Naive B cell (primary cell): Measurements from ENCODE around the gene MZF1. TPM values are rescaled to one million over a fixed set of nuclear protein-coding genes. Genes with fewer than 3 reads are reported as not detected.

Experiments used
- ATAC-seq, 2 donors: fragments of 150-1000 bp; cut with Tn5 transposase; 2 replicates each; pipeline ENCODE4 v1.10.0; 2021; ENCODE audit warnings: low read depth in 2 of 2, mild to moderate bottlenecking in 2 of 2, moderate library complexity in 2 of 2
- DNase-seq: peaks from one replicate; pipeline ENCODE4 v3.0.0; 2022
- H3K27ac Mint-ChIP-seq, 6 donors: one replicate each; pipeline ENCODE4 v1.8.0; 2020 to 2022; ENCODE audit warnings: mild to moderate bottlenecking in 6 of 6, mixed read lengths in 6 of 6, moderate library complexity in 5 of 6, inconsistent platforms in 2 of 6
- H3K27me3 Mint-ChIP-seq, 3 donors: one replicate each; pipeline ENCODE4 v1.8.0; 2021 to 2022; ENCODE audit warnings: mixed read lengths in 3 of 3, mild to moderate bottlenecking in 1 of 3
- H3K36me3 Mint-ChIP-seq, 2 donors: one replicate each; pipeline ENCODE4 v1.8.0; 2020 to 2022; ENCODE audit warnings: mixed read lengths in 2 of 2, inconsistent platforms in 1 of 2, mild to moderate bottlenecking in 1 of 2
- H3K4me1 Mint-ChIP-seq, 3 donors: one replicate each; pipeline ENCODE4 v1.8.0; 2020 to 2022; ENCODE audit warnings: mixed read lengths in 3 of 3, inconsistent platforms in 1 of 3, mild to moderate bottlenecking in 1 of 3, moderate library complexity in 1 of 3
- H3K4me3 Mint-ChIP-seq, 8 donors: one replicate each; pipeline ENCODE4 v1.8.0; 2020 to 2022; ENCODE audit warnings: mild to moderate bottlenecking in 8 of 8, mixed read lengths in 8 of 8, moderate library complexity in 8 of 8, inconsistent platforms in 2 of 8
- H3K9me3 Mint-ChIP-seq, 7 donors: one replicate each; pipeline ENCODE4 v1.8.0; 2020 to 2022; ENCODE audit warnings: mixed read lengths in 7 of 7, mild to moderate bottlenecking in 5 of 7, inconsistent platforms in 2 of 7, moderate library complexity in 1 of 7
- polyA plus RNA-seq, 6 donors: library from polyadenylated mRNA; unstranded; fragments of 300-500 nt; fragmentation: Illumina TruSeq; gene quantifications; one replicate each; pipeline ENCODE4 v1.2.3, GENCODE V29; 2021; ENCODE audit warnings: low read depth in 6 of 6

MZF1 gene
- polyA plus RNA-seq, 6 donors from 2014 or later, result 6.6 to 14.8 (median 9.3) TPM

GRCh38 chr19:58563034-58563573 is 10.0 kb downstream of the MZF1 start:
- peaks cover 32 to 52% (median 48%) of the 10 kb centered on the region in 3 donors for H3K4me1 Mint-ChIP-seq
- H3K9me3 Mint-ChIP-seq, result no peaks in the 10 kb centered on the region
- DNase-seq (peak; percentile 61), ATAC-seq (peak; percentile 15 to 16)
- peaks cover 0 to under 1% of the 10 kb centered on the region in 2 donors for H3K36me3 Mint-ChIP-seq
- H3K27ac Mint-ChIP-seq, result peak overlapping the region in 4 of 6 donors; percentile 45 to 92 (median 76)
- peak overlapping the region; percentile 80 to 97 (median 88) for H3K4me3 Mint-ChIP-seq
- no peaks in the 10 kb centered on the region for H3K27me3 Mint-ChIP-seq

- no peaks in the 10 kb centered on the region for H3K9me3 Mint-ChIP-seq
- H3K27me3 Mint-ChIP-seq, result no peaks in the 10 kb centered on the region
- peak overlapping the region in 4 of 6 donors; percentile 45 to 92 (median 76) for H3K27ac Mint-ChIP-seq
- ATAC-seq (no peak), DNase-seq (no peak)
- H3K4me3 Mint-ChIP-seq, result peak overlapping the region; percentile 80 to 99 (median 88)
- peaks cover 40 to 59% (median 53%) of the 10 kb centered on the region in 3 donors for H3K4me1 Mint-ChIP-seq
- no peaks in the 10 kb centered on the region for H3K36me3 Mint-ChIP-seq
Measured at GRCh38 chr19:58562122-58563033, 10.8 kb downstream of the MZF1 start.

- no peaks in the 10 kb centered on the region for H3K27me3 Mint-ChIP-seq
- ATAC-seq (no peak), DNase-seq (no peak)
- peak overlapping the region in 3 of 6 donors; percentile 54 to 73 (median 56) for H3K27ac Mint-ChIP-seq
- H3K9me3 Mint-ChIP-seq, result no peaks in the 10 kb centered on the region
- H3K36me3 Mint-ChIP-seq, result peaks cover 0 to 2% of the 10 kb centered on the region in 2 donors
- peaks cover 48 to 68% (median 60%) of the 10 kb centered on the region in 3 donors for H3K4me1 Mint-ChIP-seq
- peak overlapping the region; percentile 31 to 99 (median 86) for H3K4me3 Mint-ChIP-seq
Measured at GRCh38 chr19:58561373-58562121, 11.6 kb downstream of the MZF1 start.

GRCh38 chr19:58560921-58561320 is 12.2 kb downstream of the MZF1 start:
- DNase-seq (no peak), ATAC-seq (no peak)
- H3K9me3 Mint-ChIP-seq, result no peaks in the 10 kb centered on the region
- peak overlapping the region in 7 of 8 donors; percentile 79 to 99 (median 97) for H3K4me3 Mint-ChIP-seq
- peaks cover 54 to 74% (median 62%) of the 10 kb centered on the region in 3 donors for H3K4me1 Mint-ChIP-seq
- peak overlapping the region in 3 of 6 donors; percentile 66 to 98 (median 73) for H3K27ac Mint-ChIP-seq
- H3K36me3 Mint-ChIP-seq, result peaks cover 0 to 8% of the 10 kb centered on the region in 2 donors
- no peaks in the 10 kb centered on the region for H3K27me3 Mint-ChIP-seq

- Mint-ChIP-seq H3K4me1 (peaks cover 56 to 78% (median 68%) of the 10 kb centered on the region in 3 donors), H3K27me3 (no peaks in the 10 kb centered on the region), H3K4me3 (peak overlapping the region; percentile 93 to 99 (median 98)), H3K36me3 (peaks cover 0 to 8% of the 10 kb centered on the region in 2 donors), H3K27ac (peak overlapping the region; percentile 44 to 99 (median 85)), H3K9me3 (no peaks in the 10 kb centered on the region)
- ATAC-seq (no peak), DNase-seq (no peak)
Measured at GRCh38 chr19:58560007-58560887, 12.9 kb downstream of the MZF1 start.

- Mint-ChIP-seq H3K4me1 (peaks cover 59 to 86% (median 76%) of the 10 kb centered on the region in 3 donors), H3K4me3 (peak overlapping the region; percentile 93 to 99 (median 98)), H3K9me3 (no peaks in the 10 kb centered on the region), H3K27me3 (no peaks in the 10 kb centered on the region), H3K27ac (peak overlapping the region; percentile 96 to 99 (median 98)), H3K36me3 (peaks cover 0 to 8% of the 10 kb centered on the region in 2 donors)
- DNase-seq (no peak), ATAC-seq (no peak)
Measured at GRCh38 chr19:58559275-58560006, 13.7 kb downstream of the MZF1 start.

- peaks cover 0 to 12% of the 10 kb centered on the region in 2 donors for H3K36me3 Mint-ChIP-seq
- peak overlapping the region; percentile 93 to 99 (median 98) for H3K4me3 Mint-ChIP-seq
- peak overlapping the region; percentile 96 to 99 (median 98) for H3K27ac Mint-ChIP-seq
- no peaks in the 10 kb centered on the region for H3K27me3 Mint-ChIP-seq
- DNase-seq (peak; percentile 99), ATAC-seq (peak; percentile 59 to 62)
- peaks cover 61 to 90% (median 79%) of the 10 kb centered on the region in 3 donors for H3K4me1 Mint-ChIP-seq
- no peaks in the 10 kb centered on the region for H3K9me3 Mint-ChIP-seq
Measured at GRCh38 chr19:58558623-58559274, 14.4 kb downstream of the MZF1 start.

GRCh38 chr19:58558066-58558622 is 15.0 kb downstream of the MZF1 start, which contains the start of gene UBE2M:
Gene UBE2M (minus strand): TSS chr19:58558611. CDS start chr19:58558381, 230 bp downstream.
- DNase-seq (no peak), ATAC-seq (peak; percentile 4 to 9)
- Mint-ChIP-seq H3K4me3 (peak within 1 kb of the TSS; percentile 93 to 99 (median 98)), H3K9me3 (no peaks in the 10 kb centered on the region), H3K27ac (peak within 1 kb of the TSS; percentile 98 to 100 (median 99)), H3K36me3 (peaks cover 0 to 18% of the 10 kb centered on the region in 2 donors), H3K4me1 (peaks cover 59 to 89% (median 76%) of the 10 kb centered on the region in 3 donors), H3K27me3 (no peaks in the 10 kb centered on the region)

- ATAC-seq, result no peak
- peaks cover 58 to 88% (median 80%) of the 10 kb centered on the region in 3 donors for H3K4me1 Mint-ChIP-seq
- H3K27ac Mint-ChIP-seq, result peak overlapping the region; percentile 90 to 100 (median 98)
- H3K36me3 Mint-ChIP-seq, result peaks cover 0 to 25% of the 10 kb centered on the region in 2 donors
- no peak for DNase-seq
- H3K9me3 Mint-ChIP-seq, result no peaks in the 10 kb centered on the region
- H3K4me3 Mint-ChIP-seq, result peak overlapping the region; percentile 90 to 99 (median 96)
- no peaks in the 10 kb centered on the region for H3K27me3 Mint-ChIP-seq
Measured at GRCh38 chr19:58557221-58558065, 15.7 kb downstream of the MZF1 start.

GRCh38 chr19:58556622-58557220 is 16.4 kb downstream of the MZF1 start:
- peak overlapping the region; percentile 87 to 99 (median 94) for H3K4me3 Mint-ChIP-seq
- no peaks in the 10 kb centered on the region for H3K9me3 Mint-ChIP-seq
- ATAC-seq (no peak), DNase-seq (no peak)
- peaks cover 63 to 81% (median 78%) of the 10 kb centered on the region in 3 donors for H3K4me1 Mint-ChIP-seq
- no peaks in the 10 kb centered on the region for H3K27me3 Mint-ChIP-seq
- H3K36me3 Mint-ChIP-seq, result peaks cover 0 to 32% of the 10 kb centered on the region in 2 donors
- H3K27ac Mint-ChIP-seq, result peak overlapping the region; percentile 96 to 100 (median 98)
